SJSA1 (cell line): ENCODE results near the gene NAA40. TPM values are rescaled to one million over a fixed set of nuclear protein-coding genes. Genes with fewer than 3 reads are reported as not detected.
"Not testable (repeated sequence)": the region's sequence is repeated elsewhere in the genome, so short reads cannot be mapped to it uniquely, and the experiment has no call there.

Source experiments
- DNase-seq, 2 experiments: peaks; one replicate each; pipeline ENCODE4 v3.0.0-alpha.2; 2015 to 2020; ENCODE audit warnings: low spot score in 2 of 2, low read depth in 1 of 2
- H3K27ac ChIP-seq: fragments of 250-450 bp; sonication (Bioruptor Pico); 2 replicates; pipeline ENCODE4 v1.5.1; 2020; ENCODE audit warnings: mild to moderate bottlenecking, moderate library complexity
- H3K27me3 ChIP-seq: fragments of 250-450 bp; sonication (Bioruptor Pico); replicated peaks from 2 replicates; pipeline ENCODE4 v1.5.1; 2020; ENCODE audit warnings: mild to moderate bottlenecking, moderate library complexity
- H3K36me3 ChIP-seq: fragments of 250-450 bp; sonication (Bioruptor Pico); 2 replicates; pipeline ENCODE4 v1.5.1; 2020; ENCODE audit warnings: mild to moderate bottlenecking
- H3K4me1 ChIP-seq: fragments of 250-450 bp; sonication (Bioruptor Pico); replicated peaks from 2 replicates; pipeline ENCODE4 v1.6.1; 2021; ENCODE audit warnings: mild to moderate bottlenecking
- H3K4me3 ChIP-seq: fragments of 250-450 bp; sonication (Bioruptor Pico); 2 replicates; pipeline ENCODE4 v1.5.1; 2020; ENCODE audit warnings: mild to moderate bottlenecking
- H3K9me3 ChIP-seq: fragments of 250-450 bp; sonication (Bioruptor Pico); replicated peaks from 2 replicates; pipeline ENCODE4 v1.5.1; 2020; ENCODE audit warnings: mild to moderate bottlenecking
- total RNA-seq: library from RNA; depleted of rRNA; stranded (reverse); fragments of >200 nt; shearing (Covaris generic); gene quantifications from 2 replicates; pipeline ENCODE4 v1.2.3, GENCODE V29; 2014

NAA40 gene
- total RNA-seq, 1 experiment from 2014 or later: 21.4 TPM

GRCh38 chr11:63970902-63971301 lies 32.1 kb downstream of the NAA40 start:
- H3K27ac ChIP-seq: no peak overlapping the region
- H3K27me3 ChIP-seq: no peaks in the 10 kb centered on the region
- no peak for DNase-seq
- peaks cover 9% of the 10 kb centered on the region for H3K36me3 ChIP-seq
- peaks cover 6% of the 10 kb centered on the region for H3K4me1 ChIP-seq
- H3K9me3 ChIP-seq: 0 out of 2 replicates have a peak, but pooled peaks cover 2% of the 10 kb centered on the region
- no peak overlapping the region for H3K4me3 ChIP-seq

- not testable (repeated sequence) for H3K9me3 ChIP-seq, H3K27ac ChIP-seq, H3K27me3 ChIP-seq, DNase-seq
- H3K4me3 ChIP-seq: 0 out of 2 replicates have a peak overlapping the region, but pooled peaks have one; percentile 89
- peaks cover 14% of the 10 kb centered on the region for H3K4me1 ChIP-seq
- peaks cover 35% of the 10 kb centered on the region for H3K36me3 ChIP-seq
Measured at GRCh38 chr11:63973912-63974258, 35.1 kb downstream of the NAA40 start.

- Histone ChIP-seq H3K27ac (peak within 1 kb of the TSS; percentile 87), H3K4me1 (peaks cover 14% of the 10 kb centered on the region), H3K27me3 (no peaks in the 10 kb centered on the region), H3K9me3 (0 out of 2 replicates have a peak, but pooled peaks cover 2% of the 10 kb centered on the region), H3K4me3 (peak within 1 kb of the TSS; percentile 89), H3K36me3 (peaks cover 42% of the 10 kb centered on the region)
- peak; percentile 100 for DNase-seq
Measured at GRCh38 chr11:63974259-63975143, 35.7 kb downstream of the NAA40 start, which contains the start of gene COX8A. TSS of gene COX8A (plus strand) at chr11:63974620. CDS start at chr11:63974681, 61 bp downstream.

- H3K4me1 ChIP-seq: peaks cover 14% of the 10 kb centered on the region
- no peaks in the 10 kb centered on the region for H3K27me3 ChIP-seq
- no peak overlapping the region for H3K4me3 ChIP-seq
- H3K27ac ChIP-seq: no peak overlapping the region
- peaks cover 49% of the 10 kb centered on the region for H3K36me3 ChIP-seq
- DNase-seq: no peak
- H3K9me3 ChIP-seq: no peaks in the 10 kb centered on the region
Measured at GRCh38 chr11:63978551-63979239, 39.9 kb downstream of the NAA40 start.

- peaks cover 49% of the 10 kb centered on the region for H3K36me3 ChIP-seq
- DNase-seq: no peak
- H3K9me3 ChIP-seq: no peaks in the 10 kb centered on the region
- H3K4me3 ChIP-seq: no peak overlapping the region
- H3K4me1 ChIP-seq: peaks cover 14% of the 10 kb centered on the region
- no peak overlapping the region for H3K27ac ChIP-seq
- H3K27me3 ChIP-seq: no peaks in the 10 kb centered on the region
Measured at GRCh38 chr11:63979426-63979825, 40.6 kb downstream of the NAA40 start.

GRCh38 chr11:63985812-63986155 lies 47.0 kb downstream of the NAA40 start:
- Histone ChIP-seq H3K27me3 (no peaks in the 10 kb centered on the region), H3K4me1 (peaks cover 19% of the 10 kb centered on the region), H3K27ac (peak overlapping the region; percentile 57), H3K4me3 (peak overlapping the region; percentile 78), H3K36me3 (peaks cover 48% of the 10 kb centered on the region), H3K9me3 (no peaks in the 10 kb centered on the region)
- no peak for DNase-seq

- peaks cover 19% of the 10 kb centered on the region for H3K4me1 ChIP-seq
- peaks cover 52% of the 10 kb centered on the region for H3K36me3 ChIP-seq
- H3K27ac ChIP-seq: peak within 1 kb of the TSS; percentile 57
- DNase-seq: peak; percentile 91 to 97
- no peaks in the 10 kb centered on the region for H3K27me3 ChIP-seq
- no peaks in the 10 kb centered on the region for H3K9me3 ChIP-seq
- peak within 1 kb of the TSS; percentile 78 for H3K4me3 ChIP-seq
Measured at GRCh38 chr11:63986156-63986931, 47.5 kb downstream of the NAA40 start, which contains the start of gene OTUB1. TSS of gene OTUB1 (plus strand) at chr11:63986438. CDS start at chr11:63986457, 19 bp downstream.

GRCh38 chr11:63986932-63987513 lies 48.2 kb downstream of the NAA40 start:
- peaks cover 19% of the 10 kb centered on the region for H3K4me1 ChIP-seq
- H3K36me3 ChIP-seq: peaks cover 54% of the 10 kb centered on the region
- peak overlapping the region; percentile 57 for H3K27ac ChIP-seq
- DNase-seq: no peak
- H3K4me3 ChIP-seq: peak overlapping the region; percentile 78
- H3K27me3 ChIP-seq: no peaks in the 10 kb centered on the region
- H3K9me3 ChIP-seq: no peaks in the 10 kb centered on the region

GRCh38 chr11:63991558-63991957 lies 52.8 kb downstream of the NAA40 start:
- Histone ChIP-seq H3K36me3 (peaks cover 90% of the 10 kb centered on the region), H3K9me3 (no peaks in the 10 kb centered on the region), H3K4me3 (no peak overlapping the region), H3K27ac (no peak overlapping the region), H3K27me3 (no peaks in the 10 kb centered on the region), H3K4me1 (peaks cover 12% of the 10 kb centered on the region)
- DNase-seq: no peak

- Histone ChIP-seq H3K4me3 (no peak overlapping the region), H3K36me3 (peaks cover 92% of the 10 kb centered on the region), H3K4me1 (no peaks in the 10 kb centered on the region), H3K27ac (no peak overlapping the region), H3K27me3 (no peaks in the 10 kb centered on the region), H3K9me3 (no peaks in the 10 kb centered on the region)
- DNase-seq: no peak
Measured at GRCh38 chr11:63993100-63993499, 54.3 kb downstream of the NAA40 start.

GRCh38 chr11:63993993-63994392 lies 55.2 kb downstream of the NAA40 start:
- Histone ChIP-seq H3K36me3 (peaks cover 92% of the 10 kb centered on the region), H3K27ac (no peak overlapping the region), H3K9me3 (no peaks in the 10 kb centered on the region), H3K4me3 (no peak overlapping the region), H3K4me1 (no peaks in the 10 kb centered on the region), H3K27me3 (no peaks in the 10 kb centered on the region)
- DNase-seq: no peak

- Histone ChIP-seq H3K27me3 (no peaks in the 10 kb centered on the region), H3K27ac (no peak overlapping the region), H3K4me3 (no peak overlapping the region), H3K4me1 (no peaks in the 10 kb centered on the region), H3K9me3 (no peaks in the 10 kb centered on the region; the same call in 1 of the 2 replicates), H3K36me3 (peaks cover 94% of the 10 kb centered on the region)
- no peak for DNase-seq
Measured at GRCh38 chr11:63996512-63996911, 57.7 kb downstream of the NAA40 start.

GRCh38 chr11:63997104-63997700 lies 58.4 kb downstream of the NAA40 start:
- no peaks in the 10 kb centered on the region for H3K27me3 ChIP-seq
- DNase-seq: no peak
- peaks cover 94% of the 10 kb centered on the region for H3K36me3 ChIP-seq
- peaks cover 6% of the 10 kb centered on the region; the same call in 1 of the 2 replicates for H3K4me1 ChIP-seq
- no peaks in the 10 kb centered on the region; the same call in 1 of the 2 replicates for H3K9me3 ChIP-seq
- H3K4me3 ChIP-seq: no peak overlapping the region
- H3K27ac ChIP-seq: no peak overlapping the region
